Karpas-422 (cell line): Measurements from ENCODE around the gene MANSC1. TPM values are rescaled to one million over a fixed set of nuclear protein-coding genes. Genes with fewer than 3 reads are reported as not detected.

Source experiments
- DNase-seq: peaks from one replicate; pipeline ENCODE4 v3.0.0-alpha.2; 2015
- H2AFZ ChIP-seq: fragments of 200-600 bp; sonication (generic); 2 replicates; pipeline ENCODE4 v1.6.1; 2014; ENCODE audit warnings: antibody characterized with exemption, low read length, mixed read lengths
- H3K27ac ChIP-seq: fragments of 200-600 bp; sonication (generic); 2 replicates; pipeline ENCODE4 v1.5.1; 2014; ENCODE audit warnings: mild to moderate bottlenecking, low read length, moderate library complexity
- H3K27me3 ChIP-seq: fragments of 200-600 bp; sonication (generic); 2 replicates; pipeline ENCODE4 v1.6.1; 2014; ENCODE audit warnings: low read length, mixed read lengths
- H3K36me3 ChIP-seq: fragments of 200-600 bp; sonication (generic); 2 replicates; pipeline ENCODE4 v1.6.1; 2014; ENCODE audit warnings: low read length, mixed read lengths; ENCODE audit not compliant: insufficient read depth
- H3K4me1 ChIP-seq: fragments of 200-600 bp; sonication (generic); 2 replicates; pipeline ENCODE4 v1.6.1; 2014; ENCODE audit warnings: mild to moderate bottlenecking, low read length, mixed read lengths
- H3K4me2 ChIP-seq: fragments of 200-600 bp; sonication (generic); 2 replicates; pipeline ENCODE4 v1.6.1; 2014; ENCODE audit warnings: low read length, low read depth, mild to moderate bottlenecking; ENCODE audit not compliant: poor library complexity, severe bottlenecking
- H3K4me3 ChIP-seq: fragments of 200-600 bp; sonication (generic); 2 replicates; pipeline ENCODE4 v1.5.1; 2014; ENCODE audit warnings: mild to moderate bottlenecking, antibody characterized with exemption, low read length, mixed read lengths
- H3K79me2 ChIP-seq: fragments of 200-600 bp; sonication (generic); 2 replicates; pipeline ENCODE4 v1.6.1; 2014; ENCODE audit warnings: mild to moderate bottlenecking, low read length, mixed read lengths
- H3K9ac ChIP-seq: fragments of 200-600 bp; sonication (generic); 2 replicates; pipeline ENCODE4 v1.6.0; 2014; ENCODE audit warnings: low read length
- H3K9me2 ChIP-seq: fragments of 200-600 bp; sonication (generic), shearing (Covaris generic); replicated peaks from 2 replicates; pipeline ENCODE4 v1.6.0; 2014; ENCODE audit warnings: mild to moderate bottlenecking, low read length, moderate library complexity; ENCODE audit not compliant: insufficient read depth
- H3K9me3 ChIP-seq: fragments of 300-700, 200-600 bp; sonication (generic); 2 replicates; pipeline ENCODE4 v1.6.1; 2014; ENCODE audit warnings: low read length, mixed read lengths
- H4K20me1 ChIP-seq: fragments of 200-600 bp; sonication (generic); 2 replicates; pipeline ENCODE4 v1.6.1; 2014; ENCODE audit warnings: mild to moderate bottlenecking, antibody characterized with exemption, low read length, low read depth; ENCODE audit not compliant: insufficient read depth
- total RNA-seq: library from RNA; depleted of rRNA; stranded (reverse); fragments of >200 nt; shearing (Covaris generic); gene quantifications from 2 replicates; pipeline ENCODE4 v1.2.3, GENCODE V29; 2014; ENCODE audit warnings: low replicate concordance

The MANSC1 gene
- total RNA-seq, 1 experiment from 2014 or later, result not detected

DNA sequence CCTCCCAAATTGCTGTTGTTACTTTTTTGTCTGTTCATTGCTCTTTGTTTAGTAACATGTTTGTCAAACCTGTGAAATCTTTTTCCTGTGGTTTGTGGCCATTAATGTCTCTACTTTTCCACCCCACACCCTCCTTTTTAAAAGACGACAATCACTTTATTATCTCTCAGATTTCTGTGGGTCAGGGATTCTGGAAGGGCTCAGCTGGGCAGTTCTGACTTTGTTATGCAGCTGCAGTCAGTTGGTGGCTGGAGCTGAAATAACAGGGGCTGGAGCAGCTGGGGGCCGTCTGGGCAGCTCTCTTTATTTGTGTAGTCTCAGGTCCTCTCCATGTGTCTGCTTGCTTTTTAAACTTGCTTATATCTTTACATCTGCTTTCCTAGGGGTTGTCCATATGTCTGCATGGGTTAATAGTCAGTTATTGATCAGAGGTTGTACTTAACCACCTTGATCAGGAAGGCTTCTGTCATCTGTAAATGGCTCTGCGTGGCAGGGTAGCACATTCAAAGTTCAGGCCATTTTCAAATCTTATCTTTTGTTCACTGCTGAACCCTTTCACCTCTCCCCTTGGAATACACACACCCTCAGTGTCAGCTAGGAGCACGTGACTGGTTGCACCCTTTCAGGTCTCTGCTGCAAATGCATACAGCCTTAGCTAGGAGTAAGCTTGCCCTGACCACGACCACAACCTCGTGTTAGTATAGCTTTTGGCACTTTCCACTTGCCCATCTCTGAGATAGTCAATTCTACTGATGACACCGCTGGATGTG is 34.7 kb upstream of the MANSC1 start:
- no peak overlapping the region for H3K4me2 ChIP-seq
- no peaks in the 10 kb centered on the region for H3K27me3 ChIP-seq
- H4K20me1 ChIP-seq, result no peaks in the 10 kb centered on the region
- H3K9ac ChIP-seq, result no peak overlapping the region
- no peaks in the 10 kb centered on the region for H3K9me3 ChIP-seq
- H3K79me2 ChIP-seq, result 0 out of 2 replicates have a peak, but pooled peaks cover 3% of the 10 kb centered on the region
- H3K27ac ChIP-seq, result no peak overlapping the region
- no peaks in the 10 kb centered on the region for H3K4me1 ChIP-seq
- H2AFZ ChIP-seq, result no peak overlapping the region
- no peak overlapping the region for H3K4me3 ChIP-seq
- no peak for DNase-seq
- no peaks in the 10 kb centered on the region for H3K9me2 ChIP-seq
- peaks cover 6% of the 10 kb centered on the region; the same call in 1 of the 2 replicates for H3K36me3 ChIP-seq

DNA sequence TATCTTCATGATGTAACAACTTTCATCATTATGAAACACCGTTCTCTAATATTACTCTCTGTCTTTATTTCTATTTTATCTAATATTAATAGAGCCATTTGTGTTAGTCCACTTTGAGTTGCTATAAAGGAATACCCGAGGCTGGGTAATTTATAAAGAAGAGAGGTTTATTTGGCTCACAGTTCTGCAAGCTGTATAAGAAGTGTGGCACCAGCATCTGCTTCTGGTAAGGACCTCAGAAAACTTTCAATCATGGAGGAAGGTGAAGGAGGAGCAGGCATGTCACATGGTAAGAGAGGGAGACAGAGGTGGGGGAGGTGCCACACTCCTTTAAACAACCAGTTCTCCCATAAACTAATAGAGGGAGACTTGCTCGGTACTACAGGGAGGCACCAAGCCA is 31.9 kb upstream of the MANSC1 start:
- Histone ChIP-seq H4K20me1 (no peaks in the 10 kb centered on the region), H3K27ac (no peak overlapping the region), H3K9ac (no peak overlapping the region), H3K27me3 (no peaks in the 10 kb centered on the region), H3K4me1 (no peaks in the 10 kb centered on the region), H3K9me3 (no peaks in the 10 kb centered on the region), H3K9me2 (no peaks in the 10 kb centered on the region), H3K4me2 (no peak overlapping the region), H3K79me2 (0 out of 2 replicates have a peak, but pooled peaks cover 3% of the 10 kb centered on the region), H3K4me3 (no peak overlapping the region), H3K36me3 (peaks cover 6% of the 10 kb centered on the region; the same call in 1 of the 2 replicates), H2AFZ (no peak overlapping the region)
- no peak for DNase-seq

DNA sequence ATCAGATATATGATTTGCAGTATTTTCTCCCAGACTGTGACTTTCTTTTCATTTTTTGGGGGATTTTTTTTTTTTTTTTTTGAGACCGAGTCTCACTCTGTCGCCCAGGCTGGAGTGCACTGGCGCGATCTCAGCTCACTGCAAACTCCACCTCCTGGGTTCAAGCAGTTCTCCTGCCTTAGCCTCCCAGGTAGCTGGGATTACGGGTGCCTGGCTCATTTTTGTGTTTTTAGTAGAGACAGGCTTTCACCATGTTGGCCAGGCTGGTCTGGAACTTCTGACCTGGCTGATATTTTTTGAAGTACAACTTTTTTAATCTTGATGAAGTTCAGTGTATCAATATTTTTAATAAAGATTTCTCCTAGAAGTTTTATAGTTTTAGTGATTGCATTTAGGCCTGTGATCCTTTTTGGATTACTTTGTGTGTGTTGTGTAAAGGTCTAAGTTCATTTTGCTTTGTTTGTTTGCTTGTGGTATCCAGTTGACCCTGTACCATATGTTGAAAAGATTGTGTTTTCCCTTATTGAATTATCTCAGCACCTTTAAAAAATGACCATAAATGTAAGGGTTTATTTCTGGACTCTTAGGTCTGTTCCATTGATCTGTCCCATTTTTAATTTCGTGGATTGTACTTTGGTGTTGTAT is 31.0 kb upstream of the MANSC1 start:
- Histone ChIP-seq H3K4me2 (no peak overlapping the region), H3K27me3 (no peaks in the 10 kb centered on the region), H3K4me1 (no peaks in the 10 kb centered on the region), H3K36me3 (peaks cover 6% of the 10 kb centered on the region; the same call in 1 of the 2 replicates), H2AFZ (no peak overlapping the region), H3K9ac (no peak overlapping the region), H3K79me2 (0 out of 2 replicates have a peak, but pooled peaks cover 3% of the 10 kb centered on the region), H3K4me3 (no peak overlapping the region), H3K9me3 (no peaks in the 10 kb centered on the region), H3K27ac (no peak overlapping the region), H4K20me1 (no peaks in the 10 kb centered on the region), H3K9me2 (no peaks in the 10 kb centered on the region)
- no peak for DNase-seq

DNA sequence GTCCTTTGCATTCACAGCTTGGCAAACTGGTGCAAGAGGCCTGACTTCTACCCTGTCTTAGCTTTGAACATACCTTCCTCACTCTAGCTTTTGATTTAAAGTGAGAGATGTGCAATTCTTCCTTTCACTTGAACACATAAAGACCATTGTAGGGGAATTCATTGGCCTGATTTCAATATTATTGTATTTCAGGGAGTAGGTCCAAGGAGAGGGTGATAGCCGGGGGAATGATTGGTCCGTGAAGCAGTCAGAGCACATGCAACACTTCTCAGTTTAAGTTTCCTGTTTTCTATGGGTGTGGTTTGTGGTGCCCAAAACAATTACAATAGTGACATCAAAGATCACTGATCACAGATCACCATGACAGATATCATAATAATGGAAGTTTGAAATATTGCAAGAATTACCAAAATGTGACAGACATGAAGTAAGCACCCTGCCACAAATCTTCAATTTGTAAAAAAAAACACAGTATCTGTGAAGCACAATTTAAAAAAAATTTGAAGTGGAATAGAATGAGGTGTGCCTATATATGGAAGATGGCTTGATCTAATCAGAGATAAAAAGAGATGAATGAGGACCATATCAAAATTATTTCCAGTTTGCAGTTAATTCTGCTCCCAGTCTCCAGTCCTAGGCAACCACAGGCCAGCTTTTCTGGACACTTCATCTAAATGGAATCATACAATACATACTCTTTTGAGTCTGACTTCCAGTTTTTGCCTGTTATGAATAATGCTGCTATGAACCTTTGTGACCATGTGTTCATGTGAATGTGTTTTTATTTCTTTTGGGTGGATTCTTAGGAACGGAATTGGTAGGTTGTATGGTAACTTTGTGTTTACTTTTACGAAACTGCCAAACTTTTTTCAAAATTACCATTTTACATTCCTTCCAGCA is 30.0 kb upstream of the MANSC1 start:
- Histone ChIP-seq H3K9me2 (no peaks in the 10 kb centered on the region), H3K4me2 (no peak overlapping the region), H4K20me1 (no peaks in the 10 kb centered on the region), H3K27ac (no peak overlapping the region), H3K9me3 (no peaks in the 10 kb centered on the region), H3K4me1 (no peaks in the 10 kb centered on the region), H3K4me3 (no peak overlapping the region), H3K27me3 (no peaks in the 10 kb centered on the region), H3K79me2 (0 out of 2 replicates have a peak, but pooled peaks cover 3% of the 10 kb centered on the region), H3K36me3 (peaks cover 6% of the 10 kb centered on the region; the same call in 1 of the 2 replicates), H3K9ac (no peak overlapping the region), H2AFZ (no peak overlapping the region)
- DNase-seq, result no peak

DNA sequence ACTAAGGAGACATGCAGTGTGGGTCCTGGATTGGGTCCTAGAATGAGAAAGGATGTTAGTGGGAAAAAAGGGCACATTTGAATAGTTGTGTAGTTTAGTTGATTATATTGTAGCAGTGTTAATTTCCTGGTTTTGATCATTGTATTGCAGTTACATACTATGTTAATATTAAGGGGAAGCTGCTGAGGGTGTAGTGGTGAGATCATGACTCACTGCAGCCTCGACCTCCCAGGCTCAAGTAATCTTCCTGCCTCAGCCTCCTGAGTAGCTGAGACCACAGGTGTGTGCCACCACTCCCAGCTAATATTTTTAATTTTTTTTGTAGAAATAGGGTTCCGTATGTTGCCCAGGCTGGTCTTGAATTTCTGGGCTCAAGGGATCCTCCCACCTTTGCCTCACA is 28.6 kb upstream of the MANSC1 start:
- Histone ChIP-seq H3K27ac (no peak overlapping the region), H3K4me3 (no peak overlapping the region), H4K20me1 (no peaks in the 10 kb centered on the region), H3K4me1 (no peaks in the 10 kb centered on the region), H3K4me2 (no peak overlapping the region), H3K9ac (no peak overlapping the region), H3K79me2 (no peaks in the 10 kb centered on the region), H3K9me3 (no peaks in the 10 kb centered on the region), H2AFZ (no peak overlapping the region), H3K36me3 (peaks cover 3% of the 10 kb centered on the region; the same call in 1 of the 2 replicates), H3K9me2 (no peaks in the 10 kb centered on the region), H3K27me3 (no peaks in the 10 kb centered on the region)
- no peak for DNase-seq

DNA sequence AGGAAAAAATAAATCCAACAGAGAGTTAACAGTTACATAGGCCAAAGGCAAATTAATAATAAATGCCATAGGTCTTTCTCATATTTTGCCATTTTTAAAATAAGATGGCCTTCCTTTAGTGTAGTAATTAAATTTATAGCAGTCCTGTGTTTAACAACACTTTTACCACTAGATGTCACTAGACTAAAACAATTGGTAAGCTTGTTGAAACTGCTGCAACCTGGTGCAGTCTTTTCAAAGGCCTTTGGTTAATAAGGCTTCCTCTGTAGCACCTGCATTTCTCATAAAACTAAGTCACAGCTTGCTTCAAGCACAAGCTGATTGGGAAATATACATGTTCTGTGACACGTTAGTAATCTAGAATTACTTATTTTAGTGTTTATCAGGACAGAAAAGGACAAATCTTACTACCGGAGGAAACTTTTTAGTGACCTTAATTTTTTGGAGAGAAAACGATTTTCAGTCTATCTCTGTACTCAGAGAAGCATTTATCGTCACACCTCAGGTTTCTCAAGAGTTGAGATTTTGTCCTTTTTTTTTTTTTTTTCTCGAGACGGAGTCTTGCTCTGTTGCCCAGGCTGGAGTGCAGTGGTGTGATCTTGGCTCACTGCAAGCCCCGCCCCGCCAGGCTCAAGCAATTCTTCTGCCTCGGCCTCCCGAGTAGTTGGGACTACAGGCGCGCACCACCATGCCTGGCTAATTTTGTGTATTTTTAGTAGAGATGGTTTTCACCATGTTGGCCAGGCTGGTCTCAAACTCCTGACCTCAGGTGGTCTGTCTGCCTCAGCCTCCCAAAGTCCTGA is 26.8 kb upstream of the MANSC1 start:
- Histone ChIP-seq H3K4me1 (no peaks in the 10 kb centered on the region), H3K9me2 (no peaks in the 10 kb centered on the region), H3K4me2 (no peak overlapping the region), H3K4me3 (no peak overlapping the region), H3K9ac (no peak overlapping the region), H3K36me3 (no peaks in the 10 kb centered on the region), H2AFZ (no peak overlapping the region), H3K79me2 (0 out of 2 replicates have a peak, but pooled peaks cover 3% of the 10 kb centered on the region), H3K9me3 (no peaks in the 10 kb centered on the region), H3K27ac (no peak overlapping the region), H4K20me1 (no peaks in the 10 kb centered on the region), H3K27me3 (no peaks in the 10 kb centered on the region)
- DNase-seq, result peak; percentile 90

DNA sequence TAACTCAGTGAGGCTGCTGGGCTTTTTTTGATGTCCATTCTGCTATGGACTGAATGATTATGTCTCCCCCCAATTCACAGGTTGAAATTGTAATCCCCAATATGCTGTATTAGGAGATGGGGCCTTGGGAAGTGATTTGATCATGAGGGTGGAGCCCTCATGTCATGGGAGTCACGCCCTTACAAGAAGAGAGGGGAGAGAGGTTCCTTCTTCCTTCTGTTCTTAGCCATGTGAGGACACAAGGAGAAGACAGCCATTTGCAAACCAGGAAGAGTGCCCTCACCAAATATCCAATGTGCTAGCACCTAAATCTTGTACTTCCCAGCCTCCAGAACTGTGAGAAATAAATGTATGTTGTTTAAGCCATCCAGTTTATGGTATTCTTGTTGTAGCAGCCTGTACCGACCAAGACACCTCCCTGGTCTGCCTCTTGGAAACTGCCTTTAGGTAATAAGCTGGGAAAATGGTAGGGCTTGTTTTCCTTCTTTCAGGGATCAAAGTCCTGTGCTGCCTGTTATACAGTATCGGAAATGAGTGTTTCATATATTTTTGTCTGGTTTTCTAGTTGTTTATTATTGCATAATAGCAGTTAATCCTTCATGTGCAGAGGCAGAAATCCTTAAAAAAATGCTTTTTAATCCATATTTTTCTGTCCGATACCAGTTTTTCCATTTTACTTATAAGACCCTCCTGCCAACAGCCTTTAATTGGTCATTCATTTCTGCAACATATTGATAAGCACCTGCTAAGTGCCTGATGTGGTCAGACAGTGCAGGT is 23.1 kb upstream of the MANSC1 start:
- no peak overlapping the region for H2AFZ ChIP-seq
- H3K4me1 ChIP-seq, result no peaks in the 10 kb centered on the region
- 0 out of 2 replicates have a peak, but pooled peaks cover 3% of the 10 kb centered on the region for H3K79me2 ChIP-seq
- H3K4me3 ChIP-seq, result no peak overlapping the region
- H3K9me2 ChIP-seq, result no peaks in the 10 kb centered on the region
- no peak overlapping the region for H3K27ac ChIP-seq
- no peaks in the 10 kb centered on the region for H3K9me3 ChIP-seq
- no peak for DNase-seq
- H3K36me3 ChIP-seq, result no peaks in the 10 kb centered on the region
- H3K4me2 ChIP-seq, result no peak overlapping the region
- no peak overlapping the region for H3K9ac ChIP-seq
- no peaks in the 10 kb centered on the region for H4K20me1 ChIP-seq
- H3K27me3 ChIP-seq, result no peaks in the 10 kb centered on the region
